ENCODE measurements around the gene PHOSPHO1.
"Not testable (repeated sequence)": the region's sequence is repeated elsewhere in the genome, so short reads cannot be mapped to it uniquely, and the experiment has no call there.

Gene PHOSPHO1

GRCh38 chr17:49230636-49231562, at the start of gene PHOSPHO1:
PHOSPHO1 (minus strand) TSS chr17:49230787; CDS start chr17:49226691, 4,096 bp downstream.
- peak; percentile 81 for DNase-seq (ENCODE audit: low spot score)

- DNase-seq (ENCODE audit: low spot score) = no peak
These were observed 49.5 kb upstream of the PHOSPHO1 start for GRCh38 chr17:49280061-49280460.

- DNase-seq (ENCODE audit: low spot score) = not testable (repeated sequence)
These were observed 48.9 kb upstream of the PHOSPHO1 start for GRCh38 chr17:49279263-49280015.

- no peak for DNase-seq (ENCODE audit: low spot score)
These were observed 47.5 kb upstream of the PHOSPHO1 start for GRCh38 chr17:49278076-49278475.

- DNase-seq (ENCODE audit: low spot score) = no peak
These were observed 47.1 kb upstream of the PHOSPHO1 start for GRCh38 chr17:49277638-49278037.

GRCh38 chr17:49275981-49276380, 45.4 kb upstream of the PHOSPHO1 start:
- not testable (repeated sequence) for DNase-seq (ENCODE audit: low spot score)

GRCh38 chr17:49269356-49269755, 38.8 kb upstream of the PHOSPHO1 start:
- DNase-seq (ENCODE audit: low spot score) = no peak

- no peak for DNase-seq (ENCODE audit: low spot score)
These were observed 37.3 kb upstream of the PHOSPHO1 start for GRCh38 chr17:49267912-49268311.

- no peak for DNase-seq (ENCODE audit: low spot score)
These were observed 35.6 kb upstream of the PHOSPHO1 start for GRCh38 chr17:49266233-49266632.

- not testable (repeated sequence) for DNase-seq (ENCODE audit: low spot score)
These were observed 31.0 kb upstream of the PHOSPHO1 start for GRCh38 chr17:49261540-49261939.

- DNase-seq (ENCODE audit: low spot score) = no peak
These were observed 30.3 kb upstream of the PHOSPHO1 start for GRCh38 chr17:49260817-49261291.

GRCh38 chr17:49260011-49260816, 29.6 kb upstream of the PHOSPHO1 start:
- peak; percentile 84 for DNase-seq (ENCODE audit: low spot score)

GRCh38 chr17:49259663-49260010, 29.1 kb upstream of the PHOSPHO1 start:
- DNase-seq (ENCODE audit: low spot score) = no peak

- DNase-seq (ENCODE audit: low spot score) = no peak
These were observed 27.8 kb upstream of the PHOSPHO1 start for GRCh38 chr17:49258394-49258793.

GRCh38 chr17:49255125-49255524, 24.5 kb upstream of the PHOSPHO1 start:
- DNase-seq (ENCODE audit: low spot score) = no peak

GRCh38 chr17:49254066-49254465, 23.5 kb upstream of the PHOSPHO1 start:
- DNase-seq (ENCODE audit: low spot score) = no peak

- DNase-seq (ENCODE audit: low spot score) = no peak
These were observed 21.6 kb upstream of the PHOSPHO1 start for GRCh38 chr17:49252148-49252695.

- DNase-seq (ENCODE audit: low spot score) = no peak
These were observed 19.4 kb upstream of the PHOSPHO1 start for GRCh38 chr17:49249890-49250522.

- DNase-seq (ENCODE audit: low spot score) = peak; percentile 39
These were observed 18.8 kb upstream of the PHOSPHO1 start for GRCh38 chr17:49249292-49249794.

GRCh38 chr17:49247944-49248343, 17.4 kb upstream of the PHOSPHO1 start:
- no peak for DNase-seq (ENCODE audit: low spot score)

- no peak for DNase-seq (ENCODE audit: low spot score)
These were observed 14.3 kb upstream of the PHOSPHO1 start for GRCh38 chr17:49244839-49245238.

Data from kidney tubule cell (primary cell).